ENCODE measurements around the gene MEIKIN.

DNA sequence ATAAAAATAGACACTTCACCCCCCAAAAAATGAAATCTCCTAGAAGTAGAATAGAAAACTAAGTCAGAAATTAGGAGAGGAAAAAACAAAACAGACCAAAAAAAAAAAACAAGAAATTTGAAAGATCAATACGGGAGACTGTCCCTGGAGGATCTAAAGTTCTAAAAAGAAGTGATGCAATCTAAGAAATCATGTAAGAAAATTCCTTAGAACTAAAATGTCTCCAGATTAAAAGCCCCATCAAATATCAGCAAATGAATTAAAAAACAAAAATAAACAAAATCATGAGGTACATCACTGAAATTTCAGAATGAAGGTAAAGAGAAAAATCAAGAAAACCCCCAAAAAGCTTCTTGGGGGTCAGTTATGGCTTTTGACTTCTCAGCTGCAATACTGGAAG is 162.1 kb downstream of the MEIKIN start:
- TF ChIP-seq, protein P1, sequence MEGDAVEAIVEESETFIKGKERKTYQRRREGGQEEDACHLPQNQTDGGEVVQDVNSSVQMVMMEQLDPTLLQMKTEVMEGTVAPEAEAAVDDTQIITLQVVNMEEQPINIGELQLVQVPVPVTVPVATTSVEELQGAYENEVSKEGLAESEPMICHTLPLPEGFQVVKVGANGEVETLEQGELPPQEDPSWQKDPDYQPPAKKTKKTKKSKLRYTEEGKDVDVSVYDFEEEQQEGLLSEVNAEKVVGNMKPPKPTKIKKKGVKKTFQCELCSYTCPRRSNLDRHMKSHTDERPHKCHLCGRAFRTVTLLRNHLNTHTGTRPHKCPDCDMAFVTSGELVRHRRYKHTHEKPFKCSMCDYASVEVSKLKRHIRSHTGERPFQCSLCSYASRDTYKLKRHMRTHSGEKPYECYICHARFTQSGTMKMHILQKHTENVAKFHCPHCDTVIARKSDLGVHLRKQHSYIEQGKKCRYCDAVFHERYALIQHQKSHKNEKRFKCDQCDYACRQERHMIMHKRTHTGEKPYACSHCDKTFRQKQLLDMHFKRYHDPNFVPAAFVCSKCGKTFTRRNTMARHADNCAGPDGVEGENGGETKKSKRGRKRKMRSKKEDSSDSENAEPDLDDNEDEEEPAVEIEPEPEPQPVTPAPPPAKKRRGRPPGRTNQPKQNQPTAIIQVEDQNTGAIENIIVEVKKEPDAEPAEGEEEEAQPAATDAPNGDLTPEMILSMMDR (IDR thresholded peaks at IDR 0.05; ENCODE audit: low read depth, low read length, missing input control) = no peak
- TF ChIP-seq, protein P2, sequence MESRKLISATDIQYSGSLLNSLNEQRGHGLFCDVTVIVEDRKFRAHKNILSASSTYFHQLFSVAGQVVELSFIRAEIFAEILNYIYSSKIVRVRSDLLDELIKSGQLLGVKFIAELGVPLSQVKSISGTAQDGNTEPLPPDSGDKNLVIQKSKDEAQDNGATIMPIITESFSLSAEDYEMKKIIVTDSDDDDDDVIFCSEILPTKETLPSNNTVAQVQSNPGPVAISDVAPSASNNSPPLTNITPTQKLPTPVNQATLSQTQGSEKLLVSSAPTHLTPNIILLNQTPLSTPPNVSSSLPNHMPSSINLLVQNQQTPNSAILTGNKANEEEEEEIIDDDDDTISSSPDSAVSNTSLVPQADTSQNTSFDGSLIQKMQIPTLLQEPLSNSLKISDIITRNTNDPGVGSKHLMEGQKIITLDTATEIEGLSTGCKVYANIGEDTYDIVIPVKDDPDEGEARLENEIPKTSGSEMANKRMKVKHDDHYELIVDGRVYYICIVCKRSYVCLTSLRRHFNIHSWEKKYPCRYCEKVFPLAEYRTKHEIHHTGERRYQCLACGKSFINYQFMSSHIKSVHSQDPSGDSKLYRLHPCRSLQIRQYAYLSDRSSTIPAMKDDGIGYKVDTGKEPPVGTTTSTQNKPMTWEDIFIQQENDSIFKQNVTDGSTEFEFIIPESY (IDR thresholded peaks at IDR 0.05) = no peak
- no peak for TF ChIP-seq TAF1 (conservative IDR thresholded peaks at IDR 0.05)
- TF ChIP-seq, protein P3, sequence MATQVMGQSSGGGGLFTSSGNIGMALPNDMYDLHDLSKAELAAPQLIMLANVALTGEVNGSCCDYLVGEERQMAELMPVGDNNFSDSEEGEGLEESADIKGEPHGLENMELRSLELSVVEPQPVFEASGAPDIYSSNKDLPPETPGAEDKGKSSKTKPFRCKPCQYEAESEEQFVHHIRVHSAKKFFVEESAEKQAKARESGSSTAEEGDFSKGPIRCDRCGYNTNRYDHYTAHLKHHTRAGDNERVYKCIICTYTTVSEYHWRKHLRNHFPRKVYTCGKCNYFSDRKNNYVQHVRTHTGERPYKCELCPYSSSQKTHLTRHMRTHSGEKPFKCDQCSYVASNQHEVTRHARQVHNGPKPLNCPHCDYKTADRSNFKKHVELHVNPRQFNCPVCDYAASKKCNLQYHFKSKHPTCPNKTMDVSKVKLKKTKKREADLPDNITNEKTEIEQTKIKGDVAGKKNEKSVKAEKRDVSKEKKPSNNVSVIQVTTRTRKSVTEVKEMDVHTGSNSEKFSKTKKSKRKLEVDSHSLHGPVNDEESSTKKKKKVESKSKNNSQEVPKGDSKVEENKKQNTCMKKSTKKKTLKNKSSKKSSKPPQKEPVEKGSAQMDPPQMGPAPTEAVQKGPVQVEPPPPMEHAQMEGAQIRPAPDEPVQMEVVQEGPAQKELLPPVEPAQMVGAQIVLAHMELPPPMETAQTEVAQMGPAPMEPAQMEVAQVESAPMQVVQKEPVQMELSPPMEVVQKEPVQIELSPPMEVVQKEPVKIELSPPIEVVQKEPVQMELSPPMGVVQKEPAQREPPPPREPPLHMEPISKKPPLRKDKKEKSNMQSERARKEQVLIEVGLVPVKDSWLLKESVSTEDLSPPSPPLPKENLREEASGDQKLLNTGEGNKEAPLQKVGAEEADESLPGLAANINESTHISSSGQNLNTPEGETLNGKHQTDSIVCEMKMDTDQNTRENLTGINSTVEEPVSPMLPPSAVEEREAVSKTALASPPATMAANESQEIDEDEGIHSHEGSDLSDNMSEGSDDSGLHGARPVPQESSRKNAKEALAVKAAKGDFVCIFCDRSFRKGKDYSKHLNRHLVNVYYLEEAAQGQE (IDR thresholded peaks at IDR 0.05) = no peak
